GM10248 (cell line): ENCODE results near the gene CATSPERD.
"Not testable (repeated sequence)": the region's sequence is repeated elsewhere in the genome, so short reads cannot be mapped to it uniquely, and the experiment has no call there.

Source experiments
- CTCF ChIA-PET: fragments of 300-600 bp; sonication (Branson Sonifier 250); formaldehyde crosslinking; extraction: SDS; loops from one replicate; lab custom pipeline; 2021; ENCODE audit warnings: antibody characterized with exemption; lab: Yijun Ruan, JAX
- POLR2A ChIA-PET: fragments of 350-650 bp; sonication (Branson Sonifier 250); formaldehyde crosslinking; extraction: SDS; loops from one replicate; lab custom pipeline; 2020; ENCODE audit warnings: antibody characterized with exemption; lab: Yijun Ruan, JAX
- DNase-seq: peaks from one replicate; pipeline ENCODE4 v3.0.0; 2012; ENCODE audit errors: extremely low spot score
- TF ChIP-seq, protein P1 (sequence below): IDR thresholded peaks from 2 replicates; pipeline ENCODE4 v1.5.1; 2012; ENCODE audit warnings: mild to moderate bottlenecking, low read depth; ENCODE audit errors: extremely low read depth, missing control alignments, control extremely low read depth

The CATSPERD gene

DNA sequence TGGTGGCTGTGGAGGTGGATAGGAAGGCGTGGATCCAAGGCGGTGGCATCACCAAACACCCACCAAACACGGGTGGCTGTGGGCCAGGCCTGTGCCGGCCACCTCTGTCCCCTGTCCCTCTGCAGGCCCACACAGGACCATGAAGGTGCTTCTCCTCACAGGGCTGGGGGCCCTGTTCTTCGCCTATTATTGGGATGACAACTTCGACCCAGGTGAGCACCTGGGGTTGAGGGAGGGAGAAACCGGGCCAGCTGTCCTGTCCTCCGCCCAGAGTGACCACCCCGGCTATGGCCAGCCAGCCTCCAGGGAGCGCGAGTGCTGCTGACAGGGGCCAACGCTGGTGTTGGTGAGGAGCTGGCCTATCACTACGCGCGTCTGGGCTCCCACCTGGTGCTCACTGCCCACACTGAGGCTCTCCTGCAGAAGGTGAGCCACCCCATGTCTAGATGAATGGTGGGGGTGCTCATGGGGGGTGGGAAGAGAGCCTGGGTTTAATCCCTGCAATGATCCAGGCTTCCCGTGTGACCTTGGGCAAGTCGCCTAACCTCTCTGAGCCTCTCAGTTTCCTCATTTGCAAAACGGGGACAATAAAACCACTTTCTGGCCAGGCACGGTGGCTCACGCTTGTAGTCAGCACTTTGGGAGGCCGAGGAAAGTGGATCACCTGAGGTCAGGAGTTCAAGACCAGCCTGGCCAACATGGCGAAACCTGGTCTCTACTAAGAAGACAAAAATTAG lies 35.6 kb upstream of the CATSPERD start:
- CTCF ChIA-PET = no interaction called here
- DNase-seq = no peak
- POLR2A ChIA-PET = no interaction called here
- TF ChIP-seq, protein P1, sequence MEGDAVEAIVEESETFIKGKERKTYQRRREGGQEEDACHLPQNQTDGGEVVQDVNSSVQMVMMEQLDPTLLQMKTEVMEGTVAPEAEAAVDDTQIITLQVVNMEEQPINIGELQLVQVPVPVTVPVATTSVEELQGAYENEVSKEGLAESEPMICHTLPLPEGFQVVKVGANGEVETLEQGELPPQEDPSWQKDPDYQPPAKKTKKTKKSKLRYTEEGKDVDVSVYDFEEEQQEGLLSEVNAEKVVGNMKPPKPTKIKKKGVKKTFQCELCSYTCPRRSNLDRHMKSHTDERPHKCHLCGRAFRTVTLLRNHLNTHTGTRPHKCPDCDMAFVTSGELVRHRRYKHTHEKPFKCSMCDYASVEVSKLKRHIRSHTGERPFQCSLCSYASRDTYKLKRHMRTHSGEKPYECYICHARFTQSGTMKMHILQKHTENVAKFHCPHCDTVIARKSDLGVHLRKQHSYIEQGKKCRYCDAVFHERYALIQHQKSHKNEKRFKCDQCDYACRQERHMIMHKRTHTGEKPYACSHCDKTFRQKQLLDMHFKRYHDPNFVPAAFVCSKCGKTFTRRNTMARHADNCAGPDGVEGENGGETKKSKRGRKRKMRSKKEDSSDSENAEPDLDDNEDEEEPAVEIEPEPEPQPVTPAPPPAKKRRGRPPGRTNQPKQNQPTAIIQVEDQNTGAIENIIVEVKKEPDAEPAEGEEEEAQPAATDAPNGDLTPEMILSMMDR = no peak

DNA sequence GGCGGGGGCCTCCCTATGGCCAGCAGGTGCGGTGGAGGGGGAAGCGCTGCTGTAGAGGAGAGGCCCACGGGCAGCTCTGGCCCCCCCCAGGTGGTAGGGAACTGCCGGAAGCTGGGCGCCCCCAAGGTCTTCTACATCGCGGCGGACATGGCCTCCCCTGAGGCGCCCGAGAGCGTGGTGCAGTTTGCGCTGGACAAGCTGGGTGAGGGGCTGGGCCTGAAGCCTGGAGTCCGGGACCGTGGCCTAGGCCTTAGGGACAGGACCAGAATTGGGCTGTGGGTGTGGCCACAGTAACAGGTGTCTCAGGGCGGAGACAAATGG lies 34.2 kb upstream of the CATSPERD start:
- ChIA-PET POLR2A (interaction anchor here (0.9 to 1.5 kb wide), 4 partner anchors 10 to 142 kb away, joined by 3 to 6 read pairs (median 3); no protein-coding TSS in a partner anchor), CTCF (interaction anchor here (0.7 to 6.0 kb wide), 19 partner anchors 9 to 118 kb away, joined by 3 to 79 read pairs (median 6); partner anchors contain the start of genes CATSPERD, LONP1, SAFB and SAFB2)
- DNase-seq = no peak
- TF ChIP-seq, protein P1 = no peak

DNA sequence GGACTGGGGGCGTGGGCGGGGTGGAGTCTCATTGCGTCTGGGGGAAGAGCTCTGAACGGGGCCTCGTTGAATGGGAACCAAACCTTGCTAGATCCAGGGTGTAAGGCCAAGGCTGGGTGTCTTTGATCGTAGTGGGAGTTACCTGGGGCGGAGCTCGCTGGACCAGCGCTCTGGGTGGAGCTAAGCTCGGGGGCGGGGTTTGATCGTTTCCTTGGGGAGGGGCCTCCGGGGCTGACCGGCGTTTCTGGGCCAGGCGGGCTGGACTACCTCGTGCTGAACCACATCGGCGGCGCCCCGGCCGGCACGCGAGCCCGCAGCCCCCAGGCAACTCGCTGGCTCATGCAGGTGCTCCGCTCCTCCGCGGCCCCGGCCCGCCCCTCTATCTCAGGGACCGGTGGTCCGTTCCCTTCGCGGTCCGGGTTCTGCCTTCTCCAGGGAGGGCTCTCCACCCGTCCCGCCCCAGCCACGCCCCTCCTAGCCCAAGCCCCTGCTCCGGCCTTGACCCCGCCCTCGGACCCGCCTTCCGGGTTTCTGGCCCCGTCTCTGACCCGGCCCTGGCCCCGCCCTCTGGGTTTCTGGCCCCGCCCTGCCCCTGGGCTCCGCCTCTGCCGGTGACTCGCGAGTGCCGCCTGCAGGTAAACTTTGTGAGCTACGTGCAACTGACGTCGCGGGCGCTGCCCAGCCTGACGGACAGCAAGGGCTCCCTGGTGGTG lies 33.6 kb upstream of the CATSPERD start:
- peak; percentile 98 for DNase-seq
- TF ChIP-seq, protein P1 = peak; percentile 91
- CTCF ChIA-PET = interaction anchor here (0.6 to 6.0 kb wide), 25 partner anchors 9 to 289 kb away, joined by 3 to 79 read pairs (median 5); partner anchors contain the start of genes CATSPERD, LONP1, SAFB and SAFB2
- POLR2A ChIA-PET = interaction anchor here (0.5 to 1.5 kb wide), 8 partner anchors 10 to 1081 kb away, joined by 3 to 8 read pairs (median 5); partner anchors contain the start of genes CATSPERD and LONP1

DNA sequence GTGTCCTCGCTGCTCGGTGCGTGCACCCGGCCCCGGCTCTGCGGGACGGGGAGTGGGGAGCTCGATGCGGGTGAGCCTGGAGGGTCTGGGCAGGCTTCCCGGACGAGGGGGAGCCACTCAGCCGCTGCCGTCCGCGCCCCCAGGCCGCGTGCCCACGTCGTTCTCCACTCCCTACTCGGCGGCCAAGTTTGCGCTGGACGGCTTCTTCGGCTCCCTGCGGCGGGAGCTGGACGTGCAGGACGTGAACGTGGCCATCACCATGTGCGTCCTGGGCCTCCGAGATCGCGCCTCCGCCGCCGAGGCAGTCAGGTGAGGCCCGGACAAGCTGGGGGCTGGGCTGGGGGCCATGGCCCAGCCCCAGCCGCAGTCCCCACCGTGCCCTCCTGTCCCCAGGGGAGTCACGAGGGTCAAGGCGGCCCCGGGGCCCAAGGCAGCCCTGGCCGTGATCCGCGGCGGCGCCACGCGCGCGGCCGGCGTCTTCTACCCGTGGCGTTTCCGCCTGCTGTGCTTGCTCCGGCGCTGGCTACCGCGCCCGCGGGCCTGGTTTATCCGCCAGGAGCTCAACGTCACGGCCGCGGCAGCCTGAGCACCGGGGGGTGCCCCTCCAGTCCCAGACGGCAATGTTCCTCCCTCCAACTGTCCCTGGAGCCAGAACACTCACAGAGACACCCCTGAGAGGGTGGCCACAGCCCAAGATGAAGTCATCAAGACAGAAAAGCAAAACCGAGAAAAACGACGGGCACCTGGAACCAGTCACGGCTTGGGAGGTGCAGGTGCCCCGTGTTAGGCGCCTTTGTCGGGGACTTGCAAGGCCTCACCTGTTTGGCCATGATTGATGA lies 32.9 kb upstream of the CATSPERD start:
- TF ChIP-seq, protein P1 = no peak
- ChIA-PET CTCF (interaction anchor here (0.6 to 6.0 kb wide), 22 partner anchors 10 to 288 kb away, joined by 3 to 79 read pairs (median 6); partner anchors contain the start of genes CATSPERD, LONP1, SAFB and SAFB2), POLR2A (interaction anchor here (0.6 to 1.5 kb wide), 5 partner anchors 26 to 837 kb away, joined by 3 to 8 read pairs (median 6); partner anchors contain the start of genes CATSPERD and LONP1)
- DNase-seq = no peak

DNA sequence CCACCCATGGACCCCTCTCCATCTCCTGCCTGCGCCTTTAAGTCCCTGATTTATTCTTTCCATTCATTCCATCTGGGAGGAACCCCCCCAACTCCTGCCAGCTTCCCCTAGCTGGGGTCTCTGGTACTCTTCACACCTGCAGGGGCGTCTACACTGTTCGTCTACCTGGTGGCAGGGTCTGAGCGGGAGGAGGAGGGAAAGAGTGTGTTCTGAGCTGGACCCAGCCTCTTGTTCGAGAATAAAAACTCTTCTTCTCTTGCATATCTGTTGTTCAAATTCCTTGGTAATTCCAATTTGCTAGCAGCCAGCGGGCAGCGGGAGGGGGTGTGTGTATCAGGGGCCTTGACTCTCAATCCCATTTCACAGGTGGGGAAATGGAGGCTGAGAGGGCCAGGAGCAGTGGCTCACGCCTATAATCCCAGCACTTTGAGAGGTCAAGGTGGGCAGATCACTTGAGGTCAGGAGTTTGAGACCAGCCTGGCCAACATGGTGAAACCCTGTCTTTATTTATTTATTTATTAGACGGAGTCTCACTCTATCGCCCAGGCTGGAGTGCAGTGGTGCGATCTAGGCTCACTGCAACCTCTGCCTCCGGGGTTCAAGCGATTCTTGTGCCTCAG lies 32.1 kb upstream of the CATSPERD start:
- DNase-seq, POLR2A ChIA-PET: not testable (repeated sequence)
- CTCF ChIA-PET = interaction anchor here (1.6 to 6.0 kb wide), 8 partner anchors 9 to 43 kb away, joined by 5 to 79 read pairs (median 20); partner anchors contain the start of genes CATSPERD and LONP1

DNA sequence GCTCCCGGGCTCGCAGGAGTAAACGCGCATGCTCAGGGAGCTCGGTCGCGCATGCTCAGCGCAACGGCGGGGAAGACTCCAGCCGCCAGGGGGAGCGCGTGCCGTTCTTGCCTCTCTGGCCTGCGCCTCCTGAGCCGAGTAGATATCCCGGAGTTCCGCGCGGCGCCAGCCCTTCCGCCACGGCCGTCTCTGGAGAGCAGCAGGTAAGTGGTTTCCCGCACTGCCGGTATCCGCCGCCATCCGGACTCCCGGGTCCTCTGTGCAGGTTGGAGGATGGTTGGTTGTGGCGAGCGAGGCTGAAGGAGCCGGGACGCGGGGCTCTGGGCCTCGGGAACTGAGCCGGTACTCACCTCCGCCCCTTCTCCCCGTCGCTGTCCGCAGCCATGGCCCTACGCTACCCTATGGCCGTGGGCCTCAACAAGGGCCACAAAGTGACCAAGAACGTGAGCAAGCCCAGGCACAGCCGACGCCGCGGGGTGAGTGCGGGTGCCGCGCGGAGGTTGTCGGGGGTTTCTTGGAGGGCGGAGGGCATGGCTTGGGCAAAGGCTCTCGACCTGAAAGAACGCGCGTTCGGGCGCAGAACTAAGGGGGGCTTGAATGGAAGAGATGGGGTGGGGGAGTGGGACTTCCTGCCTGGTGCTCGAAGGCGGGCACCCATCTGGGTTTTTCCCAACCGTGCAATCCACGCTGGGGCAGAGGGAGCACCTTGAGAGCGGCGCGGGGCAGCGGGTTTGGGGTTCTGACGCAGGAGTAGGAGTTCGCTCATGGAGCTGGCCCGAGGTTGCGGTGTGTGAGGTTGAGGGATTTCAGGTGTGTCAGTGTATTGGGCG lies 30.1 kb upstream of the CATSPERD start, which contains the start of gene RPL36:
TSS of gene RPL36 (plus strand) at position 171 of the 830 bp plus-strand sequence. CDS start at position 384, 213 bp downstream.
- TF ChIP-seq, protein P1 = peak; percentile 99
- POLR2A ChIA-PET = interaction anchor here (0.6 to 2.7 kb wide), 12 partner anchors 9 to 138 kb away, joined by 3 to 11 read pairs (median 4); partner anchors contain the start of genes CATSPERD, SAFB and SAFB2
- DNase-seq = peak; percentile 95
- CTCF ChIA-PET = interaction anchor here (0.6 to 6.0 kb wide), 22 partner anchors 7 to 114 kb away, joined by 3 to 79 read pairs (median 4); partner anchors contain the start of genes CATSPERD, LONP1, SAFB and SAFB2
